Activated T-helper 17 cell treated with anti-CD3 and anti-CD28 coated beads, Interleukin-2, amount 50 U/mL, for 72 hours (primary cell): ENCODE measurements around the gene IL34. TPM values are rescaled to one million over a fixed set of nuclear protein-coding genes. Genes with fewer than 3 reads are reported as not detected.

Source experiments
- ATAC-seq: fragments of 150-1000 bp; cut with Tn5 transposase; replicated peaks from 2 replicates; pipeline ENCODE4 v1.10.0; 2021; ENCODE audit warnings: mild to moderate bottlenecking, moderate library complexity
- H3K27ac Mint-ChIP-seq: one replicate; pipeline ENCODE4 v1.8.0; 2022; ENCODE audit warnings: mixed read lengths
- H3K27me3 Mint-ChIP-seq: one replicate; pipeline ENCODE4 v1.8.0; 2022; ENCODE audit warnings: mixed read lengths
- H3K36me3 Mint-ChIP-seq: one replicate; pipeline ENCODE4 v1.8.0; 2022; ENCODE audit warnings: low read depth, mild to moderate bottlenecking, mixed read lengths
- H3K4me1 Mint-ChIP-seq: one replicate; pipeline ENCODE4 v1.8.0; 2022; ENCODE audit warnings: mixed read lengths
- H3K4me3 Mint-ChIP-seq: one replicate; pipeline ENCODE4 v1.8.0; 2022; ENCODE audit warnings: mild to moderate bottlenecking, mixed read lengths
- H3K9me3 Mint-ChIP-seq: one replicate; pipeline ENCODE4 v1.8.0; 2022; ENCODE audit warnings: mixed read lengths
- total RNA-seq, 2 donors: library from RNA; stranded (reverse); gene quantifications; one replicate each; pipeline ENCODE4 v1.2.3, GENCODE V29; 2022

IL34 gene
- not detected for total RNA-seq

- Mint-ChIP-seq H3K27me3 (peaks cover 8% of the 10 kb centered on the region), H3K36me3 (no peaks in the 10 kb centered on the region), H3K4me3 (no peak within 1 kb of the TSS), H3K4me1 (no peaks in the 10 kb centered on the region), H3K27ac (no peak within 1 kb of the TSS), H3K9me3 (no peaks in the 10 kb centered on the region)
- ATAC-seq: no peak
These were observed at the start of gene IL34 for GRCh38 chr16:70646260-70647241. Gene IL34 (plus strand): TSS chr16:70646559. CDS start chr16:70646948, 389 bp downstream.

- H3K4me1 Mint-ChIP-seq: no peaks in the 10 kb centered on the region
- H3K9me3 Mint-ChIP-seq: no peaks in the 10 kb centered on the region
- no peak for ATAC-seq
- H3K4me3 Mint-ChIP-seq: no peak overlapping the region
- H3K27me3 Mint-ChIP-seq: peaks cover 10% of the 10 kb centered on the region
- no peak overlapping the region for H3K27ac Mint-ChIP-seq
- no peaks in the 10 kb centered on the region for H3K36me3 Mint-ChIP-seq
These were observed 49.1 kb upstream of the IL34 start for GRCh38 chr16:70597135-70597835.

GRCh38 chr16:70598937-70599503 lies 47.3 kb upstream of the IL34 start:
- no peaks in the 10 kb centered on the region for H3K9me3 Mint-ChIP-seq
- no peak for ATAC-seq
- H3K36me3 Mint-ChIP-seq: no peaks in the 10 kb centered on the region
- H3K27me3 Mint-ChIP-seq: peaks cover 10% of the 10 kb centered on the region
- no peak overlapping the region for H3K27ac Mint-ChIP-seq
- no peak overlapping the region for H3K4me3 Mint-ChIP-seq
- no peaks in the 10 kb centered on the region for H3K4me1 Mint-ChIP-seq

- Mint-ChIP-seq H3K4me3 (no peak overlapping the region), H3K36me3 (no peaks in the 10 kb centered on the region), H3K27ac (peak overlapping the region; percentile 11), H3K27me3 (peaks cover 10% of the 10 kb centered on the region), H3K4me1 (no peaks in the 10 kb centered on the region), H3K9me3 (no peaks in the 10 kb centered on the region)
- ATAC-seq: no peak
These were observed 45.6 kb upstream of the IL34 start for GRCh38 chr16:70600730-70601129.

- ATAC-seq: no peak
- H3K9me3 Mint-ChIP-seq: no peaks in the 10 kb centered on the region
- H3K4me1 Mint-ChIP-seq: no peaks in the 10 kb centered on the region
- H3K36me3 Mint-ChIP-seq: no peaks in the 10 kb centered on the region
- H3K27me3 Mint-ChIP-seq: peaks cover 10% of the 10 kb centered on the region
- H3K4me3 Mint-ChIP-seq: no peak overlapping the region
- no peak overlapping the region for H3K27ac Mint-ChIP-seq
These were observed 44.5 kb upstream of the IL34 start for GRCh38 chr16:70601576-70602575.

- H3K9me3 Mint-ChIP-seq: no peaks in the 10 kb centered on the region
- no peak overlapping the region for H3K27ac Mint-ChIP-seq
- H3K4me1 Mint-ChIP-seq: no peaks in the 10 kb centered on the region
- peaks cover 10% of the 10 kb centered on the region for H3K27me3 Mint-ChIP-seq
- no peak overlapping the region for H3K4me3 Mint-ChIP-seq
- H3K36me3 Mint-ChIP-seq: no peaks in the 10 kb centered on the region
- no peak for ATAC-seq
These were observed 43.5 kb upstream of the IL34 start for GRCh38 chr16:70602831-70603230.

- H3K4me3 Mint-ChIP-seq: no peak overlapping the region
- H3K27me3 Mint-ChIP-seq: peaks cover 10% of the 10 kb centered on the region
- no peak overlapping the region for H3K27ac Mint-ChIP-seq
- no peaks in the 10 kb centered on the region for H3K4me1 Mint-ChIP-seq
- ATAC-seq: no peak
- no peaks in the 10 kb centered on the region for H3K36me3 Mint-ChIP-seq
- no peaks in the 10 kb centered on the region for H3K9me3 Mint-ChIP-seq
These were observed 41.7 kb upstream of the IL34 start for GRCh38 chr16:70604407-70605282.

GRCh38 chr16:70605283-70605657 lies 41.1 kb upstream of the IL34 start:
- no peaks in the 10 kb centered on the region for H3K36me3 Mint-ChIP-seq
- no peak overlapping the region for H3K4me3 Mint-ChIP-seq
- H3K4me1 Mint-ChIP-seq: no peaks in the 10 kb centered on the region

GRCh38 chr16:70608521-70608920 lies 37.8 kb upstream of the IL34 start:
- Mint-ChIP-seq H3K9me3 (no peaks in the 10 kb centered on the region), H3K27ac (no peak overlapping the region)
- no peak for ATAC-seq

More at GRCh38 chr16:70605283-70605657, 41.1 kb upstream of the IL34 start:
- H3K9me3 Mint-ChIP-seq: no peaks in the 10 kb centered on the region
- H3K27me3 Mint-ChIP-seq: peaks cover 6% of the 10 kb centered on the region
- no peak for ATAC-seq
- H3K27ac Mint-ChIP-seq: no peak overlapping the region

GRCh38 chr16:70610273-70611223 lies 35.8 kb upstream of the IL34 start:
- no peaks in the 10 kb centered on the region for H3K4me1 Mint-ChIP-seq
- no peaks in the 10 kb centered on the region for H3K27me3 Mint-ChIP-seq
- no peak for ATAC-seq
- no peaks in the 10 kb centered on the region for H3K36me3 Mint-ChIP-seq
- no peak overlapping the region for H3K27ac Mint-ChIP-seq
- H3K4me3 Mint-ChIP-seq: no peak overlapping the region
- no peaks in the 10 kb centered on the region for H3K9me3 Mint-ChIP-seq

More at GRCh38 chr16:70608521-70608920, 37.8 kb upstream of the IL34 start:
- H3K4me3 Mint-ChIP-seq: no peak overlapping the region
- H3K4me1 Mint-ChIP-seq: no peaks in the 10 kb centered on the region
- H3K36me3 Mint-ChIP-seq: no peaks in the 10 kb centered on the region
- no peaks in the 10 kb centered on the region for H3K27me3 Mint-ChIP-seq

GRCh38 chr16:70611224-70611598 lies 35.1 kb upstream of the IL34 start:
- Mint-ChIP-seq H3K27me3 (no peaks in the 10 kb centered on the region), H3K4me1 (no peaks in the 10 kb centered on the region), H3K27ac (no peak overlapping the region), H3K9me3 (no peaks in the 10 kb centered on the region), H3K36me3 (no peaks in the 10 kb centered on the region), H3K4me3 (no peak overlapping the region)
- ATAC-seq: no peak

GRCh38 chr16:70611785-70612303 lies 34.5 kb upstream of the IL34 start:
- H3K27ac Mint-ChIP-seq: no peak overlapping the region

More at GRCh38 chr16:70611785-70612303, 34.5 kb upstream of the IL34 start:
- no peak for ATAC-seq
- Mint-ChIP-seq H3K9me3 (no peaks in the 10 kb centered on the region), H3K4me1 (no peaks in the 10 kb centered on the region), H3K4me3 (no peak overlapping the region), H3K27me3 (no peaks in the 10 kb centered on the region), H3K36me3 (no peaks in the 10 kb centered on the region)
